Measurements from ENCODE around the gene NDC1. TPM values are rescaled to one million over a fixed set of nuclear protein-coding genes. Genes with fewer than 3 reads are reported as not detected.

Gene NDC1
- total and polyA plus RNA-seq, 11 donors = 1.6 to 9.4 (median 6.5) TPM

GRCh38 chr1:53850082-53850673 lies 12.1 kb upstream of the NDC1 start:
- ATAC-seq (no peak), DNase-seq (no peak)
- Histone ChIP-seq H3K9me3 (no peaks in the 10 kb centered on the region), H3K27me3 (no peaks in the 10 kb centered on the region), H3K4me3 (no peak overlapping the region), H3K36me3 (peaks cover 0 to 41% (median 35%) of the 10 kb centered on the region in 9 donors), H3K4me1 (no peaks in the 10 kb centered on the region), H3K27ac (no peak overlapping the region)
- no peak for TF ChIP-seq CTCF (IDR thresholded peaks at IDR 0.05)
- TF ChIP-seq POLR2A (IDR thresholded peaks at IDR 0.05) = no peak
- intact Hi-C loops (cut with DNase I) = no loop called here
- 78 to 91% (median 88%) methylated on average over 7 of the region's 7 CpGs for WGBS, 4 donors

- Histone ChIP-seq H3K36me3 (peaks cover 0 to 19% (median 13%) of the 10 kb centered on the region in 9 donors), H3K4me3 (no peak overlapping the region), H3K27me3 (no peaks in the 10 kb centered on the region), H3K27ac (no peak overlapping the region), H3K9me3 (peaks cover 0 to 6% (median 0%) of the 10 kb centered on the region in 12 donors), H3K4me1 (no peaks in the 10 kb centered on the region)
- 87 to 94% (median 92%) methylated on average over 6 of the region's 6 CpGs for WGBS, 4 donors
- ATAC-seq (no peak), DNase-seq (no peak)
- intact Hi-C loops (cut with DNase I) = no loop called here
- TF ChIP-seq POLR2A (IDR thresholded peaks at IDR 0.05) = no peak
- TF ChIP-seq CTCF (IDR thresholded peaks at IDR 0.05) = no peak
Measured at GRCh38 chr1:53847980-53848379, 9.9 kb upstream of the NDC1 start.

- DNase-seq = no peak
- Histone ChIP-seq H3K27me3 (no peaks in the 10 kb centered on the region), H3K27ac (no peak overlapping the region), H3K9me3 (peaks cover 0 to 22% (median 12%) of the 10 kb centered on the region in 12 donors), H3K4me3 (no peak overlapping the region), H3K4me1 (peaks cover 0 to 9% (median under 1%) of the 10 kb centered on the region in 12 donors), H3K36me3 (no peaks in the 10 kb centered on the region)
- TF ChIP-seq POLR2A (IDR thresholded peaks at IDR 0.05) = no peak
- no peak for TF ChIP-seq CTCF (IDR thresholded peaks at IDR 0.05)
- intact Hi-C loops (cut with DNase I) = loop anchor here in 1 of 10 donors (5.0 kb wide), 1 partner anchor 210 kb away; the partner anchor contains the start of genes TCEANC2 and TMEM59
- WGBS, 4 donors = 75 to 88% (median 86%) methylated on average over 3 of the region's 3 CpGs
- no peak for ATAC-seq
Measured at GRCh38 chr1:53842347-53842746, 4.3 kb upstream of the NDC1 start.

GRCh38 chr1:53838654-53838974 lies 518 bp upstream of the NDC1 start:
- TF ChIP-seq CTCF (IDR thresholded peaks at IDR 0.05) (no peak), POLR2A (IDR thresholded peaks at IDR 0.05) (no peak)
- Histone ChIP-seq H3K4me1 (peaks cover 0 to 18% (median 5%) of the 10 kb centered on the region in 12 donors), H3K9me3 (peaks cover 0 to 21% (median 12%) of the 10 kb centered on the region in 12 donors), H3K27me3 (no peaks in the 10 kb centered on the region), H3K4me3 (peak overlapping the region in 11 of 12 donors; percentile 60 to 98 (median 85)), H3K27ac (peak overlapping the region in 11 of 12 donors; percentile 90 to 99 (median 97)), H3K36me3 (no peaks in the 10 kb centered on the region)
- 4 to 13% (median 7%) methylated on average over 2 of the region's 2 CpGs for WGBS, 4 donors
- ATAC-seq (no peak), DNase-seq (no peak)
- intact Hi-C loops (cut with DNase I) = loop anchor here in 3 of 10 donors (5.0 kb wide), 3 partner anchors 49 to 214 kb away; partner anchors contain the start of genes IFT25 (in 1 of the 3), LRRC42 (in 1 of the 3), TCEANC2 (in 1 of the 3) and TMEM59 (in 1 of the 3)

Data from heart left ventricle (tissue), 16 donors.